Measurements from ENCODE around the gene TNFAIP3.

TNFAIP3 gene

DNA sequence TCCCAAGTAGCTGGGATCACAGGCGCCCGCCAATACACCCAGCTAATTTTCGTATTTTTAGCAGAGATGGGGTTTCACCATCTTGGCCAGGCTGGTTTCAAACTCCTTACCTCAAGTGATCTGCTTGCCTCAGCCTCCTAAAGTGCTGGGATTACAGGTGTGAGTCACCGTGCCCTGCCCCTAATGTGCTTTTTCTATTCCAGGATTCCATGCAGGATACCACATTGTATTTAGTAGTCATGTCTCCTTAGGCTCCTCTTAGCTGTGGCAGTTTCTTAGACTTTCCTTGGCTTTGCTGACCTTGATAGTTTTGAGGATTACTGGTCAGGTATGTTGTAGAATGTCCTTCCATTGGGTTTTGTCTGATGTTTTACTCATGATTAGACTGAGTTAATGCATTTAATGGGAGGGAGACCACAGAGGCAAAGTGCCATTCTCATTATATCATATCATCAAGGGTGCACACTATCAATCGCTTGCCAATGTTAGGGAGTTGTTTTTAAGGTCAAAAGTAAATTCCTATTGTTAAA, 39.6 kb upstream of the TNFAIP3 start:
- no peaks in the 10 kb centered on the region for H3K27me3 ChIP-seq (ENCODE audit: low read length)
- H3K79me2 ChIP-seq (ENCODE audit: insufficient read depth, low read length): no peaks in the 10 kb centered on the region
- H3K36me3 ChIP-seq (ENCODE audit: low read length): no peaks in the 10 kb centered on the region
- TF ChIP-seq EZH2phosphoT487 (conservative IDR thresholded peaks at IDR 0.05; ENCODE audit: low read length) (no peak), CTCF (IDR thresholded peaks at IDR 0.05; ENCODE audit: insufficient read depth, low read length, poor library complexity, severe bottlenecking) (no peak)
- H3K4me3 ChIP-seq (ENCODE audit: insufficient read depth, low read length, poor library complexity, severe bottlenecking): no peak overlapping the region
- no peaks in the 10 kb centered on the region for H3F3A ChIP-seq (ENCODE audit: insufficient read depth)
- H3K9ac ChIP-seq (ENCODE audit: low read length): no peak overlapping the region
- H3K27ac ChIP-seq (ENCODE audit: low read depth, low read length): no peak overlapping the region
- H2AFZ ChIP-seq (ENCODE audit: low read depth, low read length, severe bottlenecking): no peak overlapping the region
- H3K9me3 ChIP-seq (ENCODE audit: insufficient read depth, low read length): no peaks in the 10 kb centered on the region
- H3K9me2 ChIP-seq (replicated peaks; ENCODE audit: insufficient read depth, low read length): no peaks in the 10 kb centered on the region
- H4K20me1 ChIP-seq (ENCODE audit: low read depth, low read length): no peaks in the 10 kb centered on the region
- H3K4me2 ChIP-seq (ENCODE audit: low read depth, low read length, poor library complexity, severe bottlenecking): no peak overlapping the region

DNA sequence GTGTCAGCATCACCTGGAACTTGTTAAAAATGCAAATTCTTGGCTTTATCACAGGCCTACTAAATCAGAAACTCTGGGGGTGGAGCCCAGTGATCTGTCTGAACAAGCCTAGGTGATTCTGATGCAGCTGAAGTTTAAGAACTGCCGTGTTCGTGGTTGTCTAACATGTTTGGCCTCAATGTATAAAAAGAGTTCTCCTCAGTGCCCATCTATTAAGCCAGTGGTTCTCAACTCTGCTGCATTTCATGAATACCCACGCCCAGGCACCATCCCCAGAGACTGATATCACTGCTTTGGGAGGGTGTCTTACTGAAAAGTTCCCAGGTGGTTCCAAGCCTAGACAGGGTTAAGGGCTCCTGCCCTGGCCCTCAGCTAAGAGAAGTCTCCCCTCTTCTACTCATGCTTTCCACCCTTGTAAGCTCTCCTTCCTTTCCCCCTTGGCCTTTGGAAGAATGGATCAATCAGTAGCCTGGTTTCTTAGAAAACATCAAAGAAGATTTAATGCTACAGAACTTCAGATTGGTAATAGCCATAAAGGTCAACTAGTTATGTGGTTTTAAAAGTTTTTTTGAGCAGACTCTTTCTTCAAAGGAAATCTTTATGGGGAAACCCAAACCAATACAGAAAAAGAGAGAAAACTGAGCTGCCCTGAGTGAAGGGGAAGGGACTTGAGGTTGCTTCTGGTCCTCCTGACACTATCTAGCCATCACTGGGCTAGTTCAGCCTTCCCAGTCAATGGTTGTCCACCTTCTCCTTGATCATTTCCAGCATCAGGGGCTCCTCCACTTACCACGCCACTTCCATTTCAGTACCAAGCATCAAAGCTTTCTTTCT, 38.9 kb upstream of the TNFAIP3 start:
- H3K9ac ChIP-seq (ENCODE audit: low read length): no peak overlapping the region
- H3K27ac ChIP-seq (ENCODE audit: low read depth, low read length): no peak overlapping the region
- no peak overlapping the region for H2AFZ ChIP-seq (ENCODE audit: low read depth, low read length, severe bottlenecking)
- no peaks in the 10 kb centered on the region for H3K79me2 ChIP-seq (ENCODE audit: insufficient read depth, low read length)
- H3K9me3 ChIP-seq (ENCODE audit: insufficient read depth, low read length): no peaks in the 10 kb centered on the region
- H3K36me3 ChIP-seq (ENCODE audit: low read length): no peaks in the 10 kb centered on the region
- H4K20me1 ChIP-seq (ENCODE audit: low read depth, low read length): no peaks in the 10 kb centered on the region
- no peak overlapping the region for H3K4me2 ChIP-seq (ENCODE audit: low read depth, low read length, poor library complexity, severe bottlenecking)
- TF ChIP-seq EZH2phosphoT487 (conservative IDR thresholded peaks at IDR 0.05; ENCODE audit: low read length): no peak
- TF ChIP-seq CTCF (IDR thresholded peaks at IDR 0.05; ENCODE audit: insufficient read depth, low read length, poor library complexity, severe bottlenecking): no peak
- H3K9me2 ChIP-seq (replicated peaks; ENCODE audit: insufficient read depth, low read length): no peaks in the 10 kb centered on the region
- no peaks in the 10 kb centered on the region for H3K27me3 ChIP-seq (ENCODE audit: low read length)
- H3F3A ChIP-seq (ENCODE audit: insufficient read depth): no peaks in the 10 kb centered on the region
- no peak overlapping the region for H3K4me3 ChIP-seq (ENCODE audit: insufficient read depth, low read length, poor library complexity, severe bottlenecking)

- H2AFZ ChIP-seq (ENCODE audit: low read depth, low read length, severe bottlenecking): no peak overlapping the region
- TF ChIP-seq EZH2phosphoT487 (conservative IDR thresholded peaks at IDR 0.05; ENCODE audit: low read length): no peak
- TF ChIP-seq CTCF (IDR thresholded peaks at IDR 0.05; ENCODE audit: insufficient read depth, low read length, poor library complexity, severe bottlenecking): no peak
- H3K4me2 ChIP-seq (ENCODE audit: low read depth, low read length, poor library complexity, severe bottlenecking): no peak overlapping the region
- H3K9me3 ChIP-seq (ENCODE audit: insufficient read depth, low read length): no peaks in the 10 kb centered on the region
- H3K36me3 ChIP-seq (ENCODE audit: low read length): no peaks in the 10 kb centered on the region
- no peak overlapping the region for H3K4me3 ChIP-seq (ENCODE audit: insufficient read depth, low read length, poor library complexity, severe bottlenecking)
- H3K9ac ChIP-seq (ENCODE audit: low read length): no peak overlapping the region
- H3F3A ChIP-seq (ENCODE audit: insufficient read depth): no peaks in the 10 kb centered on the region
- no peaks in the 10 kb centered on the region for H3K27me3 ChIP-seq (ENCODE audit: low read length)
- no peaks in the 10 kb centered on the region for H3K79me2 ChIP-seq (ENCODE audit: insufficient read depth, low read length)
- no peak overlapping the region for H3K27ac ChIP-seq (ENCODE audit: low read depth, low read length)
- H3K9me2 ChIP-seq (replicated peaks; ENCODE audit: insufficient read depth, low read length): no peaks in the 10 kb centered on the region
- no peaks in the 10 kb centered on the region for H4K20me1 ChIP-seq (ENCODE audit: low read depth, low read length)
These were observed 37.4 kb upstream of the TNFAIP3 start for GRCh38 chr6:137829641-137830083.
